Erythroblast (primary cell): Measurements from ENCODE around the gene SYTL1.

ENCODE experiments used
- GATA1 ChIP-seq: IDR thresholded peaks from 2 replicates; pipeline ENCODE4 v1.6.1; 2011; ENCODE audit warnings: low read depth, mild to moderate bottlenecking, control low read depth, low read length, moderate library complexity
- POLR2A ChIP-seq: IDR thresholded peaks from 2 replicates; pipeline ENCODE4 v1.6.1; 2011; ENCODE audit warnings: mild to moderate bottlenecking, low read length

DNA sequence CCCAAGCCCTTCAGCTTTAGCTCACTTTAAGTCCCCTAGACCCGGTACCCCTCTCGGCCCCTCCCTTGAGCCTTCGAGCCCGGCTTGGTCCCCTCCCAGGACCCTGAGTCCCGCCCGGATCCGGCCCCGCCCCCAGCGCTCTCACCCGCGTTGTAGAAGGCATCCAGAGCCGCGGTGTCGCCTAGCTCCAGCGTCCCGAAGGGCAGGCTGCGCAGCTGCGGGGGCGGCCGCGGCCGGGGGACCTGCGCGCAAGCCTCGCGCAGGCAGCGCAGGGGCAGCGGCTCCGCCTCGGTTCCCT, 24.2 kb downstream of the SYTL1 start:
- TF ChIP-seq POLR2A (no peak), GATA1 (no peak)
